Activated CD4-positive, alpha-beta T cell treated with anti-CD3 and anti-CD28 coated beads, Interleukin-10, Interleukin-2, amounts not matched to agents 100 ng/mL and 50 ng/mL, durations not matched to agents 16 hours and 8 hours (primary cell): ENCODE results near the gene ZNF277.
A peak's percentile ranks its signal among the peaks of the same experiment; 100 is the strongest.

ENCODE experiments used
- DNase-seq: peaks from one replicate; pipeline ENCODE4 v3.0.0-alpha.2; 2020

ZNF277 gene

DNA sequence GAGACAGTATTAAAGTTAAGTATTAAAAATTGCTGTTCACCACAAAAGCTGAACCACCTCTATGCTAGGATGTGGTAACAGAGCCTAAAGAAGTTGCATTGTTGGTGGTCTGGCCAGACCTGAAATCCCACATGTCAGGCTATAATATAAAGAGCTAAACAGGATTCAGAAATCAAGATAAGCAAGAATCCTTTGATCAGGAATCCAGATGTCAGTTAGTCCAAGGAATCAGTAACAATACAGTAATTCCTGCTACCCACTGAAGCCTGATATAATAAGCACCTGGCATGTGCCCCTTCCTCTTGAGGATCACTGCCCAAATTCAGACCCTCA is 48.9 kb downstream of the ZNF277 start:
- no peak for DNase-seq

DNA sequence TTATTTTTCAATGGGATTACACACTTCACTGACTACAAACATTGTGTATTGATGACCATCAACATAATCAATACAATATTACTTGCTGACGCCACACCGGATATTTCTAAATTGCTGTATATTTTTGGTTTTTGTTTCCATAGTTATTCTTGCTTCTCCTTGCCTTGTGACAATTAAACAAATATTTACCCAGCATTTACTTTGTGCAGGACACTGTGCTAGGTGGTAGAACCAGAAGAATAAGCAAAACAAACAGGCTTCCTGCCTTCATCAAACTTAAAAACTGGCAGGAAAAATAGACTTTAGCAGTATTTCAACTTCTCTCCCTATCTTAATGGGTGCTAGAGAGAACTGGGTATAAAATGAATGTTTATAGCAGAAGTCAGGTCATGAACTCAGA is 50.6 kb downstream of the ZNF277 start:
- DNase-seq, result no peak

DNA sequence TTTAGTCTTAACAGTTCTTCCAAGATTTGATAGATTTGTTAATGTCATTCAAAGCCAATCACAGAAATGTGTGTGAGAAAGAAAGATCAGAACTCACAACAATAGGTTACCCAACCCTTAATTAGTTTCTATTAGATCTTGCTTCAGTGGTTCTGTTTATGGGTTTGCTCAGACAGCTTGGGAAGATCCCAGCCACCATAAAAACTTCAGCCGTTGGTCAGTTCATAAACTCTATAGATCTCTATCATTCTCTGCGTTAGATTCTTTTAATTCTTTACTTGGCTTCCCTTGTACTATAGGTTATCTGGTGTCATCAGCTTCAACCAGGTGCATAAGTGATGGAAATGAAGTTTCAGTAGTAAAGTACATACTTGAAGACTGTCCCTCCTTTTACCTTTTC is 54.4 kb downstream of the ZNF277 start:
- DNase-seq, result no peak

DNA sequence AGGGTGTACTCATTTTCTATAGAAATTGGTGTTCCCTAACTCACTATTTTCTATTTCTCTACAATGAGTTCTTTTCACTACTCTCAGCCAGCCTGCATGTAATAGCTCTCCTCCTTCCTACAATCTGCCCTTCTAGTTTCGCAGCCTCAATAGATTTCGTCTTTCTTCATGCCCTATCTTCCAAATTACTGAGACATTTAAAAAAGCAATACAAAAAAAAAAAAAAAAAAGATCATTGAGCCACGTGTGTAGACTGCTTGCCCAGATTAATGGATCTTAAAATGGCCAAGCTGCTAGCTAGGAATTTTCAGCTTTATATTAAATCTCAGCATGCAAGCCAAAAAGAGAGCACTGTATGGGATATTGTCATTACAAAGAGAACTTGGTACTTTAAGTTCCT is 55.5 kb downstream of the ZNF277 start:
- DNase-seq, result no peak

DNA sequence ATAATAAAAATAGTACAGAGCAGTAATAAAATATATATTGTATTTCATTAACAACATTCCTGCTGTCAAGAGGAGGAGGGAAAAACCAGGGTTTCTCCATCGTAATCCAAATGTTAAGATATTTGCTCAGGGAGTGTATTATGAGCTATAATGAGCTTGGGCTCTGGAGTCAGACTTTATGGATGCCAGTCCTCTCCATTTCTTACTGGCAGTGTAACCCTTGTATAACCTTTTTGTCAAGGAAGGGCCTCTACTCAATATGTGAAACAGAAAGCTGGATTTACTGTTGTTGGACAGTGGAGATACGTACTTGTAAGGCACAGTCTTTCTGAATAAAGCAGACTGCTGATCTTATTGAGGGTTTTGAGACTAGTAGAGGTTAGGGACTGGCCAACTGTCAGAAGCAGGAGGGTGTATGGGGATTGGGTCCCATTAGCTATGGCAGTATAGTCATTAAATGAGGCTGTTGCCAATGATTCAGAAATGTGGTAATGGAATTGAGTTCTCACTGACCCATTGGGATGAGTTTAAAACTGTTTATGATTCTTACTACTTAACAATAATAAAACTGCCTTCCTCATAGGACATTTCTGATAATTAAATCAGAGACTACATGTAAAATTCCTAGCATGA is 56.5 kb downstream of the ZNF277 start:
- DNase-seq, result no peak

DNA sequence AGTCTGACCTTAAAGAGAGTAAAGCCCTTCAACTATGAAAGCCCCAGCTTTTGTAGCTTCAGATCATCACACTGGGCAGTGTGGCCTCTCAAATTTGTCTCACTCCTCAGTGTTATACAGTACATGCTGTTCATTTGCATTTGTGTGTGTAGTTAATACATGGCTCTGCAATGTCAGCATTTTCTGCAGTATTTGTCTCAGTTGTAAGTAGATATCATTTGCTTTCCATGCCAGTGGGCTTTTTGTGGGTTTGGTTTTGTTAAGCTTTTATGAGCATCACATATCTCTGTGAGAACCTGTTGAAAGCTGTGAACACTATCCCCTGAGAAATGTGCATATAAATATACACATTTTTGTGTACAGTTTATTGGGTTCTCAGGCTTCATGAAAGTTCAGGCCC is 57.0 kb downstream of the ZNF277 start:
- DNase-seq, result no peak

DNA sequence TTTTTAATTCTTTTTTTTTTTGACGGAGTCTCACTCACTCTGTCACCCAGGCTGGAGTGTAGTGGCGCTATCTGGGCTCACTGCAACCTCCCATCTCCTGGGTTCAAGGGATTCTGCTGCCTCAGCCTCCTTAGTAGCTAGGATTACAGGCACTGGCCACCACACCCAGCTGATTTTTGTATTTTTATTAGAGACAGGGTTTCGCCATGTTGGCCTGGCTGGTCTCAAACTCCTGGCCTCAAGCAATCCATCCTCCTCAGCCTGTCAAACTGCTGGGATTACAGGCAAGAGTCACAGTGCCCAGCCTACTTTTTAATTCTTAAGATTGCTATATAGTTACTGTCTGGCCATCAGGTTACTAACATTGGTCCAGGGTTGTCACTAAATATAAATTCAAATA is 59.6 kb downstream of the ZNF277 start:
- no peak for DNase-seq

DNA sequence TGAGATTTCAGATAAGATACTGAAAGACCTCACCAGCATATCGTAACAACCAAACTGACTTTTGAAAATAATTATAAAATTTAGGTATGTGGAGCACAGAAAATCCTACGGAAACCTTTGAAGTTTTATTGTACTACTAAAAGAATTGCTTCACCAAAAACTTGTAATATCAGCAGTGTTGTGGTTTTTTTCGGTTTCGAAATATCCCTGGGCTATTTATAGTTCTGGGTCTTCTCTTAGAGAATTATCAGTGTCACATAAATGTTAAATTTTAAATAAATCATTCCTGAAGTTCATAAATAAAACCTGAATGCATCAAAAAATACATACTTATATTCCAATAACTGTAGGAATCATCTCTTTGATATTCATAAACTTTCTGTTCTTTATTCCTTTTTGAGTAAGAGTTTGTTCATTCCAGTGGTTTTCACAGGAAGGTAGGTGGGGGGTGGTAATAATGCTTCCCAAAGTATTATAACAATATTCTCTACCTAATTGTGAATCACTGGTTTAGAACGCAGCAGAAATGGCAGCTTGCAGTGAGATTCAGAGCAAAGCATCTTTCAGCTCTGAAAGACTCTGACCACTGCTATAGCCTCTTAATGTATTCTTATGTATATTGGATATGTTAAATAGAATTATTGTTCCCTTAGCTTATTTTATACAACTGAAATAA is 60.2 kb downstream of the ZNF277 start:
- no peak for DNase-seq

DNA sequence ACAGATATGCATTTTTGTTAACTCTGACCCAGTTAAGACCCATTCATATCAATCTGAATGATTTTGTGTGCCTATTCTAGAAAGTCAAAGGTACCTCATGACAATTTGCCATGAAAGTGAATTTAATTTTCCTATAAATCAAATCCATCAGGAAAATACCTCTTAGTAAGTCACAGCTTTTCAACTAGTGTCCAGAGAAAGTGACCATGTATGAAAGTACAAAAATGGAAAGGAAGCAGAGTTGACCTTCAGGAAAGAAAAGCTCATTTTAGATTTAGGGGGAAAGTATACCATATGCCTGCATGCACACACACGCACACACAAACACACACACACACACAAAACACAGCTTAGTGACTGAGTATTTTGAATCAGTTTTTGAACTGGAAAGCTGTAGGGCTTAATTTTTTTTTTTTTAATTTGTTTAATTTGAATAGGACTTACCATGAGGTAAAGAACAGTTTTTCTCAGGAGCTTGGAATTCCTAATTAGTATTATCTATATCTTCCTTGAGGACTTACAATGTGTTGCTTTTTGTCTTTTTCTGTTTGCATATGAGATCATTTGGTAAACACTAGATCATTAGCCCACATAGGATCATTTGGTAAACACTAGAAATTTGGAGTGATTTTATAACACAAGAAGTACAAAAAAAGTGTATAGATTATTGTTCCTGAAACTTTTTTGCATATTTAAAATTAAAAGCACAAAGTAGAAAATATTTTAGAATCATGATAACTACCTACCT is 61.6 kb downstream of the ZNF277 start:
- no peak for DNase-seq

DNA sequence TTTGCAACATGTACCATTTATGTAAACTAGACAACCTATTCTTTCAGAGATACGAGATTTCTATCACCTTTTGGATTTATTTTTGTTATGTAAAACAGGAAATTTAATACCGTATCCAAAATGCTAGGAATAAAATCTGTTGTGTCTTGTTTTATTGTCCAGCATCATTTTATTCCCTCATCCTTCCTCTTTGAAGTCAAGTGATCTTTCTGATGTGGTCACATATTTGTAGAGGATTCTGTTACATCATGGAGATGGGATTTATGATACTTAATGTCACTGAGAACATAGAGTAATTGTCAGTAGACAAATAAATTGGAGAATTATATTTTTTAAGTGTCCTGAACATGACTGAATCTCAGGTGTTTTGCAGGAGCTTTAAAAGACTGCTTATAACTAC is 64.7 kb downstream of the ZNF277 start:
- DNase-seq, result no peak

DNA sequence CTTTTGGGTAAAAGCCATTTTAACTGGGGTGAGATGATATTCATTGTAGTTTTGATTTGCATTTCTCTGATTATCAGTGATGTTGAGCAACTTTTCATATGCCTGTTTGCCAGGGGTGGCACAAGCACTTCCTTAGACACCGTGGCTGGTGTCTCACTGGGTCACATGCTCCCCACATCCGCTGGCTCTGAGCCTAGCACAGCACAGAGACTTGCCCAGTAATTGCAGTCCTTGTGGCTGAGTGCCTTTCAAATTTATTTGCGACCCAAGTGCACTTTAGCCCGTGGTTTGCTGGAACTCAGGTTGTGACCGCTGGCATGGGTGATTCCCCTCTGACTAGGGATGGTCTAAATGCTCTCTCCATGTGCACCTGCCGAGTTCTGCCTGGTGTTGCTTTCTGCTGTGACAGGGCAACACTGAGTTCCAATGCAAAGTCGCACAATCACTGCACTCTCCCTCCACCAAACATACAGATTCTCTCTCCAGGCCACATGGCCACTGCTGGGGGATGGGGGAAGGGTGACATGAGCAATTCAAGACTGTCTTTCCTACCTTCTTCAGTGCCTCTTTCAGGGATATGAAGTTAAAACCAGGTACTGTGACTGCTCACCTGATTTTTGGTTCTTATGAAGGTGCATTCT is 66.5 kb downstream of the ZNF277 start:
- DNase-seq, result peak; percentile 32

DNA sequence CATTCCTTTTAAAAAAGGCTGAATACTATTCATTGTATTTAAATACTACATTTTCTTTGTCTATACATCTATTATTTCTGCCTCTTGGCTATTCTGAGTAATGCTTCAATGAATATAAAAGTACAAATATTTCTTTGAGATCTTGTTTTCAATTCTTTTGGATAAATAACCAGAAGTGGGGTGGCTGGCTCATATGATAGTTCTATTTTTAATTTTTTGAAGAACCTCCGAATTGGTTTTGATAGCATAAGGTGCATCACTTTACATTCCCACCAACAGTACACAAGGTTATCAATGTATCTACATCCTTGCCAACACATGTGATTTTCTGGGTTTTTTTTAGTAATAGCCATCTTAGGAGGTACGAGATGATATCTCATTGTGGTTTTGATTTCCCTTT is 72.5 kb downstream of the ZNF277 start:
- DNase-seq, result no peak

DNA sequence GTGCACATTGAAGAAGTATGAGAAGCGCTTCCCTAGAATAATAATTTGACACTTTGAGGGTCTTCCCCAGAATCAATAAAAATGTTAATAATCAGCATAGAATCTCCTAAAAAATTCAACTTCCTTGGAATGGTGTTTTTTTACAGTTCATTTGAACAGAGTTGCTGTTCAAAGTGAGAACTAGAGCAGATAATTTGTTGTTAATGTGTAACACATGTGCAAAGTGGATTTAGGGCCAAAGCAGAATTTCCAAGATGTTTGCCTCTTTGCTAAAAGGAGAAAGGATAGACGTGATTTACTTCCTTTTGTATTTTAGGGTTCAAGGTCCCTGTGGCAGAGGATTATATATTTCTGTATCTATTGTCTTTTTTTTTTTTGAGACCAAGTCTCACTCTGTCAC is 73.8 kb downstream of the ZNF277 start:
- no peak for DNase-seq

DNA sequence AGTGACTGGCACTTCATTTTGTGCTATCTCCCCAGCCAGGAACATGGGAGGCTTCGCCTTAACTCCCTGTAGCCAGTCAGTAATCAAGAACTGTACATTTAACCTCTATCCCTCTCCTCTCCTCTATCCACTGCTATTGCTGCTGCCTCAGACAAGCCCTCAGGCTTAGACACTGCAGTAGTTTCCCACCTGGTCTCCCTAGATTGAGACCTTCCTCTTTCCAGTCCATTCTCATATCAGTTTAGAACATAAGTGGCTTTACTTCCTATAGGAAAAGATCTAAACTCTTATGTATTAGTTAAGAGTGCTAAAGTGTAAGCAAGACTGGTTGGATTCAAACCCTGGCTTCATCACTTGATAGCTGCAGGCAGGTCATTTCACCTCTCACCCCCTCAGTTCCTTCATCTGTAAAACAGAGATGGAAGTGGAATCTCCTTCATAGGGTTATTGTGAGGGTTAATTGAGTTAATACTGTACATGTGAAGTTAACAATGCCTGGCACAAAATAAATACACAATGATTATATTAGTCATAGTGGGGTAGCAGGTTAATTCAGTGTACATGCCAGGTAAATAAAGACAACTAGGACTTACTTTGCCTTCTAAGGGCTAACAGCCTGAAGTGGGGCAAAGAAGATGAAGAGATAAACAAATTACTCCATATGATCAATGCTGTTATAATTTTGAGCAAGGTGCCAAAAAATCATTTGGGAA is 76.1 kb downstream of the ZNF277 start:
- DNase-seq, result no peak

DNA sequence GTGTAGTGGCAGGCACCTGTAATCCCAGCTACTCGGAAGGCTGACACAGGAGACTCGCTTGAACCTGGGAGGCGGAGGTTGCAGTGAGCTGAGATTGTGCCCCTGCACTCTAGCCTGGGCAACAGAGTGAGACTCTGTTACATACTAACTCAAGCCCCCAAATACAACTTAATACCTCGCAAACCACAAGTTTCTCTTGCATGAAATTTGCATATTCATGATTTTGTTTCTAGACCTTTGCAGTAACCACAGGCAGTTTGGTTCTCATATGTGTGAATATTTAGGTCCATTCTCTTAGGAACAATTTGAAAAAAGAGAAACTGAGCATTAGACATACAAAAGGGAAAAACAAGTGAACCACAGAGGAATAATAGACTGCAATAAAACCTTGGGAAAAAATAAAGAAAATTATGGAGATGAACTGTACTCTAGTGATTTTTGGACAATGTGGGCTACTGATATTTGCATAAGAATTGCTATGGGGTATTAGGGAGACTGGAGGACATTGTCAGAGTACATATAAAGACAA is 77.0 kb downstream of the ZNF277 start:
- DNase-seq, result no peak

DNA sequence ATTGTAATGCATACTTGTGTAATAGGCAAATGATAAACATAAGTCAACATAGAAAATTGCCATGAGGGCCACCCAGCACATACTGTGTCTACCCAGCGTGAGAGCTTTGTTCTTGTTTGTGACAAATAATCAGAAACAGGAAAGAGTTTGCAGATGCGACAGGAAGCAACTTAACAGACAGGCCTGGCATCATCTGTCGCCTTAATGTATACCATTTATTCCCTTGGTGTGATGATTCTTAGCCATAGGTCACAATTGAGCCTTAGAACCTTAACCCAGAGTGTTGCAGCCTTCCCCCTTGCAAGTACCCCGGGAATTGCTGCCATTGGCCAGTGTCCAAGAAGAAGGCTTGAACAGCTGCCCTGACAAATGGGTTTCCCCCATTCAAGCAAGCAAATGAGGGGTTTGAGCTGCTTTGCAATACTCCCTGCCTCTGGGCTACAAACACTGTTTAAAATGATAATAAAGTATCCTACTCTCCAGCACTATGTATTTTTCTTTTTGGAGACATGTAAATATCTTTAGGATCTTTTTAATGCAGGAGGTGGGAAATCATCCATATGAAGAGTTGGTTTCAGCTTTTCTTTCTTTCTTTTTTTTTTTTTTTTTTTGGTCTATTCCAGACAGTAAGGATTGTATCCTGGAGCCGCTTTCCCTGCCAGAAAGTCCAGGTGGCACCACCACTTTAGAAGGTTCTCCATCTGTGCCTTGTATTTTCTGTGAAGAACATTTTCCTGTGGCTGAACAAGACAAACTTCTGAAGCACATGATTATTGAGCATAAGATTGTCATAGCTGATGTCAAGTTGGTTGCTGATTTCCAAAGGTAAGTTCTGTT is 80.0 kb downstream of the ZNF277 start:
- peak; percentile 2 for DNase-seq

DNA sequence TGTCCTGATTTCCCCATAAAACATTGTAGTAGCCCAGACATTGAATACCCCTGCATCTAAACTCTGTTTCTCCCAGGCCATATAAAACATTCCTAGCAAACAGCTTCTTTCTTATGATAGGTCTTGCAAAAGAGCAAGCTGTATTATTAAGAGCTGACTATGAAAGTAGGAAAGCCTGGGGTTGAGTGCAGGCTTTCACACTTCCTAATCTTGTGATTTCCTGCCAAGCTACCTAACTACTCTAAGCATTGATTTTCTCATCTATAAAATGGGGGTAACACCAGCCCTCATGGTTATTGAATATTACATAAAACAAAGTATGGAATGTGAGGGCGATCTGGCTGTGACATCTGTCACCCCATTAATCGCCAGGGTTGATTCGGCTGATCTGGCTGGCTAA is 81.8 kb downstream of the ZNF277 start:
- DNase-seq, result no peak

DNA sequence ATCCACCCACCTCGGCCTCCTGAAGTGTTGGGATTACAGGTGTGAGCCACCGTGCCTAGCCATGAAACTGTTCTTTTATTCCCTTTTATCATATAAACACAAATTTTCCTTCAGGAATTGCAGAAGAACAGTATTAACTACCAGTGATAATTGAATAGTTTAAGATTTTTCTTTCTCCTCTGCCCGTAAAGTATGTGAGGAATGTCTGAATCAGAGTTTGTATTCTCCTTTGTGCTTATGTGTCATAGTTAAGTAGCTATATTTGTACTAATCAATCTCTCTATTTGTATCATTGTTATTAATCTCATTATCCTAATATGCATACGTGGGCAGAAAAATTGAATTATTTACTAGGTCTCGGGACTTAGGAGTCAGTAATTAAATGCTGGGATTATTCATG is 83.6 kb downstream of the ZNF277 start:
- DNase-seq, result no peak

DNA sequence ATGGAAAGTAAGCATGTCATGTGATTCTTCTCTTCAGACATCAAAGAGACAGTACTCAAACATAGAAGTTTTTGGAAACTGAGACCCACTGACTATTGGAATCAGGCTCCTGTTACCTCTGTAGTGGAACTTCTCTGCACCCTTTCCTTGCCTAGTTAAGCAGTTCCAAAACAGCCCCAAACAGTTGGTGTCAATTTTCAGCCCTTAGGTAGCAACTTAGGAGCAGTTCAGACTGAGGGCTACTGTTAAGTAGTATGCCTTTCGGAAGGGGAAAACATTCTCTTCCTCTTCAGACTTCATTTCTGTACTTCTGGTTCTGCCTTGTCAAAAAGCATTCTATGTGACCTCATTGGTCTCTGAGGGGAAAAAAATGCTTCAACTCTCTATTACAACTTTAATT is 85.7 kb downstream of the ZNF277 start:
- DNase-seq, result no peak

DNA sequence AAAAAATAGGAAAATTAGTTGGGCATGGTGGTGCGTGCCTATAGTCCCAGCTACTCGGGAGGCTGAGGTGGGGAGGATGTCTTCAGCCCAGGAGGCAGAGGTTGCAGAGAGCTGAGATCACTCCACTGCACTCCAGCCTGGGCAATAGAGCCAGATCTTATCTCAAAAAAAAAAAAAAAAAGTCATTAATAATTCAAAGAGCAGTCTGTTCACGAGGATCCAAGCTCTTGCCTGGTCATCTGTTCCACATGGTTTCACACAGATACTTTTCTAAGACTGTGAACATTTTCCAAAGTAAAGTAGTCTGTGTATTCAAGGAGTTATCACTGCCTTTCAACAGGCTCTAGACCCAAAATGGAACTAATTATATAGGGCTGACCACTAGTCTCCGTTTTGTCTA is 86.9 kb downstream of the ZNF277 start:
- DNase-seq, result no peak

DNA sequence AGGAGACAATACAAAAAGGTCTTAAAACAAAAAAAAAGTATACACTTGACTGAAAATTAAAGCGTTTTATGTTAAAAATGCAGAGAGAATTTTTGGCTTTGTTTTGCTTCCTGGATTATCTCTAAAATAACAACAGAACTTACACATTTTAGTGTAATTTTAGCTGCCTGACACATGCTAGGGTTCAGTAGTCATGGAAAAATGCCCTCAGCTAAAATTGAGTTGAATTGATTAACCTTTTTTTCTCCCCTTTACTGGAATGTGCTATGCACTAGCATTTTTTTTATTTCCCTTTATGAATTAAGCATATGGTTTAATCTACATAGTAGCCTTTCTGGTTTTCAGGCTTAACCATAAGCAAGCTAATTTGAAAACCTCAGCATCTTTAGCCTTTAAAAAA is 89.9 kb downstream of the ZNF277 start:
- no peak for DNase-seq

DNA sequence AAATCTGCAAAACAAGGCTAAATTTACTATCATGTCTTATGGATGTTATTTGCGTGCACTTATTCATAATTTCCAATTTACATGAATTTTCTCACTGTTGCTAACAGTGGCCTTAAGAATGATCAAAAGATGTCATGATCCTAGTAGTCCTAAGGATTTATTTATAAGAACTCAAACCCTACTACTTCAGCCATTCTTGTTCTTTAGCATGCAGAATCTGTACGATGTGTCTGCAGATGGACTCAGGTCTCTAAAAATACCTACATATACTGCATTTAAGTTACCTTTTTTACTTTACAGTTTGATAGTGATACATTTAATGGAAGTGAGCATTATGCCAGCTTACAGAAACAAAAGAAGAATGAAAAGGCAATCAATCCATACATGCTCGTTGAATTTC is 91.2 kb downstream of the ZNF277 start:
- no peak for DNase-seq
